Neuronal stem cell (in vitro differentiated cells): ENCODE data around the gene ACVR2A.

ENCODE experiments used
- DNase-seq: peaks from one replicate; pipeline ENCODE4 v3.0.0-alpha.2; 2013; ENCODE audit warnings: low spot score
- H2AFZ ChIP-seq: one replicate; pipeline ENCODE4 v1.6.1; 2013; ENCODE audit warnings: mild to moderate bottlenecking, low read length, inconsistent platforms
- H2AK5ac ChIP-seq: 2 replicates; pipeline ENCODE4 v1.6.1; 2013; ENCODE audit warnings: low read depth, mild to moderate bottlenecking, inconsistent platforms, low read length, moderate library complexity, mixed read lengths
- H2BK120ac ChIP-seq: 2 replicates; pipeline ENCODE4 v1.6.1; 2013; ENCODE audit warnings: low read depth, mild to moderate bottlenecking, inconsistent platforms, low read length, moderate library complexity, mixed read lengths
- H2BK12ac ChIP-seq: one replicate; pipeline ENCODE4 v1.6.1; 2013; ENCODE audit warnings: low read length, inconsistent platforms
- H2BK15ac ChIP-seq: 2 replicates; pipeline ENCODE4 v1.6.1; 2013; ENCODE audit warnings: mild to moderate bottlenecking, low read length, inconsistent platforms, mixed read lengths
- H2BK5ac ChIP-seq: one replicate; pipeline ENCODE4 v1.6.1; 2013; ENCODE audit warnings: inconsistent platforms, mild to moderate bottlenecking, low read length, moderate library complexity
- H3K14ac ChIP-seq: one replicate; pipeline ENCODE4 v1.6.1; 2013; ENCODE audit warnings: low read length, inconsistent platforms
- H3K18ac ChIP-seq: 2 replicates; pipeline ENCODE4 v1.6.1; 2013; ENCODE audit warnings: low read length, inconsistent platforms
- H3K23ac ChIP-seq: 2 replicates; pipeline ENCODE4 v1.6.1; 2013; ENCODE audit warnings: low read depth, mild to moderate bottlenecking, mixed read lengths, low read length, inconsistent platforms; ENCODE audit not compliant: poor library complexity
- H3K27ac ChIP-seq: replicated peaks from 3 replicates; pipeline ENCODE4 v1.5.1; 2013; ENCODE audit warnings: low read length, inconsistent platforms
- H3K27me3 ChIP-seq, 3 experiments: 2 replicates each; pipeline ENCODE4 v1.6.1; 2013; ENCODE audit warnings: low read length in 3 of 3, mild to moderate bottlenecking in 2 of 3, inconsistent platforms in 1 of 3, low read depth in 1 of 3, mixed read lengths in 1 of 3, moderate library complexity in 1 of 3; ENCODE audit not compliant: control insufficient read depth in 3 of 3, insufficient read depth in 3 of 3
- H3K36me3 ChIP-seq, 2 donors: replicated peaks in 1 of 2; 2 replicates each; pipeline ENCODE4 v1.6.1; 2013; ENCODE audit warnings: low read length in 2 of 2; ENCODE audit not compliant: control insufficient read depth in 2 of 2, insufficient read depth in 2 of 2
- H3K4ac ChIP-seq: 2 replicates; pipeline ENCODE4 v1.6.1; 2013; ENCODE audit warnings: inconsistent platforms, mild to moderate bottlenecking, low read length, moderate library complexity
- H3K4me1 ChIP-seq, 2 donors: 1 replicate in 1 of 2; 2 replicates in 1 of 2; pipeline ENCODE4 v1.6.1; 2013; ENCODE audit warnings: low read length in 2 of 2, low read depth in 1 of 2; ENCODE audit not compliant: control insufficient read depth in 2 of 2, insufficient read depth in 1 of 2
- H3K4me2 ChIP-seq: one replicate; pipeline ENCODE4 v1.6.1; 2013; ENCODE audit warnings: mild to moderate bottlenecking, low read length, inconsistent platforms; ENCODE audit not compliant: insufficient read depth, poor library complexity, severe bottlenecking
- H3K4me3 ChIP-seq, 2 donors: 2 replicates each; pipeline ENCODE4 v1.5.1; 2013; ENCODE audit warnings: low read length in 2 of 2, mild to moderate bottlenecking in 2 of 2, inconsistent platforms in 1 of 2, moderate library complexity in 1 of 2
- H3K79me1 ChIP-seq: one replicate; pipeline ENCODE4 v1.6.1; 2013; ENCODE audit warnings: low read depth, mild to moderate bottlenecking, inconsistent platforms, low read length, moderate library complexity
- H3K9ac ChIP-seq: one replicate; pipeline ENCODE4 v1.6.1; 2013; ENCODE audit warnings: mild to moderate bottlenecking, low read depth, low read length, inconsistent platforms; ENCODE audit not compliant: poor library complexity
- H3K9me3 ChIP-seq, 2 donors: replicated peaks in 1 of 2; 2 replicates each; pipeline versions ENCODE3 to v1.6.1; 2013; ENCODE audit warnings: low read length in 2 of 2, mild to moderate bottlenecking in 2 of 2, inconsistent platforms in 1 of 2, low read depth in 1 of 2, mixed read lengths in 1 of 2, moderate library complexity in 1 of 2; ENCODE audit not compliant: control insufficient read depth in 2 of 2, insufficient read depth in 1 of 2
- H4K8ac ChIP-seq: one replicate; pipeline ENCODE4 v1.6.1; 2013; ENCODE audit warnings: low read depth, mild to moderate bottlenecking, inconsistent platforms, low read length, moderate library complexity
- H4K91ac ChIP-seq: one replicate; pipeline ENCODE4 v1.6.1; 2013; ENCODE audit warnings: low read length, low read depth, mild to moderate bottlenecking, inconsistent platforms; ENCODE audit not compliant: poor library complexity
- WGBS, 2 donors: extraction: QIAGEN DNeasy Blood & Tissue Kit; methylation state at CpG; one replicate each; pipeline ENCODE4 v1.1.7; 2013; ENCODE audit warnings: missing lambda C conversion rate in 2 of 2, mixed read lengths in 1 of 2; ENCODE audit not compliant: insufficient read length in 2 of 2, insufficient replicate concordance in 1 of 2; ENCODE audit errors: extremely low coverage in 2 of 2; 5-methylcytosine and 5-hydroxymethylcytosine counted together

The ACVR2A gene

DNA sequence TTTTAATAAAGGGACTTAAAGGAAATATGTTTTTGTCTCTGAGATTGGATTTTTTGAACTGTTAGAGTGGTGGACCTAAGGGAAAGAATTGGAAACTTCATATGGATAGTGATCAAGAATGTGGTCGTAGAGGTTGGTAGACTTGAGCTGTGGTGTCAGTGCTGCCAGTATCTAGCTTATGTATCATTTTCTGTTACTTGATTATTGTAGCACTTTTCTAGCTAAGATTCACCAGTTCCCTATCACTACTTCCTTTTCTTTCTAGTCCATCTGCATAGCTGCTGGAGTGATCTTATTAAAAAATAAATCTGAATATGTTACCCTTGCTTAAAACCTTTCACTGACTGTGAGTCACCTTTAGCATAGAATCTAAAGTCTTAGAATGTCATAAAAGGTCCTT lies 6.0 kb downstream of the ACVR2A start:
- H3K4me3 ChIP-seq, result no peak overlapping the region

DNA sequence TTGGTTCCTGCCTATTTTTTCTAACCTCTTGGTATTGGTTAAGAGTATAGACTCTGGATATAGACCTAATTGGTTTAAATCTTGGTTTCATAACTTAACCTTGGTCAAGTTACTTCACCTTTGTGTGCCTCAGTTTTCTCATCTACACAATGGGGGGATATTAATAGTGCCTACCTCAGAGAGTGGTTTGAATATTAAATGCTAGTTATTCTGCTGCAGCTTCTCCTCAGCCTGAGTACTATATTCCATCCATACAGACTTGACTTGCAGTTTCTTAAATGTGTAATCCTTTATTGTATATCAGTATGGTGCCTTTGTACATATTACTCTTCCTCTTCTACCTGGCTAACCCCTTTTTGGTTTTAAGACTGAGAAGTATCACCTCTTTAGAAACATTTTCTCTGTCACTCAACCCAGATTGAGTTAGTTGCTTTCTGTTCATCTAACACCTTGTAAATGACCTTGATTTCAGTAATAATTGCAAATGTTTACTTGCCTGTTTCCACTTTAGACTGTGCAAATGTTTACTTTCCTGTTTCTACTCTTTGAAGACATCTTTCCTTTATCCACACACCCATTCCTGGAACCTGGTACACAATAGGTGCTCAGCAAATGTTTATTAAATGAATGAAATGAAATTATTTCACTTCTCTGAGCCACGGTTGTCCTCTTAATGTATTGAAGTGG lies 6.6 kb downstream of the ACVR2A start:
- Histone ChIP-seq H3K4me1 (peaks cover 2 to 4% of the 10 kb centered on the region in 2 donors), H3K27ac (no peak overlapping the region), H3K4ac (no peak overlapping the region), H3K27me3 (no peaks in the 10 kb centered on the region), H3K79me1 (no peaks in the 10 kb centered on the region), H2AK5ac (no peak overlapping the region), H3K36me3 (no peaks in the 10 kb centered on the region), H2BK12ac (no peak overlapping the region), H2BK120ac (no peak overlapping the region), H3K9me3 (peaks cover 0 to 8% of the 10 kb centered on the region in 2 donors), H2AFZ (no peak overlapping the region), H3K23ac (no peak overlapping the region), H3K9ac (no peak overlapping the region), H4K91ac (no peak overlapping the region), H3K4me2 (no peak overlapping the region), H3K4me3 (no peak overlapping the region), H3K14ac (no peak overlapping the region), H2BK15ac (no peak overlapping the region), H3K18ac (no peak overlapping the region), H4K8ac (no peak overlapping the region), H2BK5ac (no peak overlapping the region)
- DNase-seq, result no peak
- WGBS, 2 donors, result no CpG with 5 or more reads among the region's 1 CpG

More for the DNA sequence above, 6.0 kb downstream of the ACVR2A start:
- H3K14ac ChIP-seq, result no peak overlapping the region
- H3K4me2 ChIP-seq, result no peak overlapping the region
- no peak overlapping the region for H3K4ac ChIP-seq
- H2AFZ ChIP-seq, result no peak overlapping the region
- H3K4me1 ChIP-seq, result peaks cover 2 to 4% of the 10 kb centered on the region in 2 donors
- no peak overlapping the region for H2BK15ac ChIP-seq
- H3K18ac ChIP-seq, result no peak overlapping the region
- no peaks in the 10 kb centered on the region for H3K36me3 ChIP-seq
- H4K8ac ChIP-seq, result no peak overlapping the region
- no peak overlapping the region for H2BK5ac ChIP-seq
- no peak overlapping the region for H3K23ac ChIP-seq
- no peak for DNase-seq
- H2AK5ac ChIP-seq, result no peak overlapping the region
- H2BK120ac ChIP-seq, result no peak overlapping the region
- H3K27me3 ChIP-seq, result no peaks in the 10 kb centered on the region
- WGBS, 2 donors, result no CpG with 5 or more reads among the region's 1 CpG
- H3K27ac ChIP-seq, result no peak overlapping the region
- peaks cover 0 to 8% of the 10 kb centered on the region in 2 donors for H3K9me3 ChIP-seq
- H3K9ac ChIP-seq, result no peak overlapping the region
- H3K79me1 ChIP-seq, result no peaks in the 10 kb centered on the region
- H2BK12ac ChIP-seq, result no peak overlapping the region
- no peak overlapping the region for H4K91ac ChIP-seq

DNA sequence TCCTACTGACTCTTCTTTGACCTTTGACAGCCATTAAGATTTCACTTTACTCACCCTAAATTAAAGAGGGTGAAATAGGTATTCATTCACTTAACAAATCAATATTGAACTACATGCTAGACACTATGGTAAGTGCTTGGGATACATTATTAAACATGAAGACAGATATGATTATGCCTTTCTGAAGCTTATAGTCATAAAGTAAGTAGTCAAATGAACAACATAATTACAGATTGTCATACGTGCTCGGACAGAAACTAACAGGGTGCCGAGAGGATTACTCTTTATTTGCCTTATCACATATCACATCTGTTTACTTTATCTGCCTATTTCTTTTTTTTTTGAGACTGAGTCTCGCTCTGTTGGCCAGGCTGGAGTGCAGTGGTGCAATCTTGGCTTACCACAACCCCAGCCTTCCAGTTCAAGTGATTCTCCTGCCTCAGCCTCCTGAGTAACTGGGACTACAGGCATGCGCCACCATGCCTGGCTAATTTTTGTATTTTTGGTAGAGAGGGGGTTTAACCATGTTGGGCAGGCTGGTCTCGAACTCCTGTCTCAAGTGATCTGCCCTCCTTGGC lies 9.8 kb downstream of the ACVR2A start:
- no peak overlapping the region for H2AFZ ChIP-seq
- no peak overlapping the region for H3K4me3 ChIP-seq
- H3K4ac ChIP-seq, result no peak overlapping the region
- peaks cover 0 to 4% of the 10 kb centered on the region in 2 donors for H3K4me1 ChIP-seq
- peaks cover 0 to 5% of the 10 kb centered on the region in 2 donors for H3K9me3 ChIP-seq
- H3K27ac ChIP-seq, result no peak overlapping the region
- H2BK15ac ChIP-seq, result no peak overlapping the region
- no peak overlapping the region for H2AK5ac ChIP-seq
- H2BK12ac ChIP-seq, result no peak overlapping the region
- DNase-seq, result no peak
- H2BK120ac ChIP-seq, result no peak overlapping the region
- no peak overlapping the region for H2BK5ac ChIP-seq
- H3K27me3 ChIP-seq, result no peaks in the 10 kb centered on the region
- H3K23ac ChIP-seq, result no peak overlapping the region
- H4K8ac ChIP-seq, result no peak overlapping the region
- WGBS, 2 donors, result no CpG with 5 or more reads among the region's 6 CpGs
- H3K79me1 ChIP-seq, result no peaks in the 10 kb centered on the region
- H4K91ac ChIP-seq, result no peak overlapping the region
- H3K4me2 ChIP-seq, result no peak overlapping the region
- H3K9ac ChIP-seq, result no peak overlapping the region
- H3K18ac ChIP-seq, result no peak overlapping the region
- no peak overlapping the region for H3K14ac ChIP-seq
- H3K36me3 ChIP-seq, result no peaks in the 10 kb centered on the region

DNA sequence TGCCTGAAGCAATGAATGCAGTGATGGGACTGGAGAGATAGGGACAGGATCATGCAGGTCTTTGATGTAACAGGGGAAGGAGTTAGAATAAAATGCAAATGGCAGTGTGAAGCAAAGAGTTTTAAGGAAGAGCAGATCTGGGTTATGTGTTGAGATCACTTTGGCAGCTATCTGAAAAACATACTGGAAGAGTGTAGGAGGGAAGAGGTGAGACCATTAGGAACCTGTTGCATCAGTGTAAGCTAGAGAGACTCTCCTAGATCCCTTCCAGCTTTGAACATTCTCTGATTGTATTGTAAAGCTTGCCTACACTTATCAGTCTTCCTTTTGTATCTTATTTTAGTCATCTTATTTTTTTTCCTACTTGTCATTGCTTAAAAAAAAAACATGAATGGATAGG lies 10.5 kb downstream of the ACVR2A start:
- Histone ChIP-seq H3K4ac (no peak overlapping the region), H3K14ac (no peak overlapping the region), H4K8ac (no peak overlapping the region), H3K79me1 (no peaks in the 10 kb centered on the region), H3K9ac (no peak overlapping the region), H3K9me3 (no peaks in the 10 kb centered on the region), H3K4me2 (no peak overlapping the region), H4K91ac (no peak overlapping the region), H3K36me3 (no peaks in the 10 kb centered on the region), H3K27me3 (no peaks in the 10 kb centered on the region), H2BK120ac (no peak overlapping the region), H2BK15ac (no peak overlapping the region), H2AK5ac (no peak overlapping the region), H3K4me1 (peaks cover 2 to 6% of the 10 kb centered on the region in 2 donors), H3K4me3 (no peak overlapping the region), H2BK5ac (no peak overlapping the region), H3K23ac (no peak overlapping the region), H2BK12ac (no peak overlapping the region), H2AFZ (no peak overlapping the region), H3K27ac (no peak overlapping the region), H3K18ac (no peak overlapping the region)
- DNase-seq, result no peak
